WI38 (cell line): ENCODE results near the gene TRIM4.

Source experiments
- H3K4me3 ChIP-seq: 2 replicates; pipeline ENCODE4 v1.5.1; 2011; ENCODE audit warnings: low read depth, mild to moderate bottlenecking, control low read depth, low read length
- CTCF ChIP-seq: IDR thresholded peaks from 2 replicates; pipeline ENCODE4 v1.5.1; 2012; ENCODE audit warnings: low read depth, mild to moderate bottlenecking, control low read depth, low read length

TRIM4 gene

DNA sequence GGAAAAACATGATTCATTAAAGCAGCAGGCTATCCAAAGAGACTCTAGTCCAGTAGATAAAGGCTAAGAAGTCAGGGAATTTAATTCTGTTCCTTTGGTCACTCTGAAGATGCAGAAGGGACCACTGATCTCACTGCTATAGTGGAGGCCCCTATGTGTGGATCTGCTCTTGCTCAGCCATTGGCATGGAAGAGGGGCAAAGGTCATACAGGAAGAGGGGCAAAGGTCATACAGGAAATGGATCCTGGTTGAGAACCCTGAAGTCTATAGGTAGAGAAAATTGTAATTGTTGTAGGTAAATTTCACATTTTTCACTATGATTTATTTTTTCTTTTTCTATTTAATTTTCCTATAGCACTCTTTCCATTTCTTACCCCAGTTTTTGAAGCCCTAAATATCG lies 64.1 kb downstream of the TRIM4 start:
- H3K4me3 ChIP-seq = no peak overlapping the region
- no peak for TF ChIP-seq CTCF

DNA sequence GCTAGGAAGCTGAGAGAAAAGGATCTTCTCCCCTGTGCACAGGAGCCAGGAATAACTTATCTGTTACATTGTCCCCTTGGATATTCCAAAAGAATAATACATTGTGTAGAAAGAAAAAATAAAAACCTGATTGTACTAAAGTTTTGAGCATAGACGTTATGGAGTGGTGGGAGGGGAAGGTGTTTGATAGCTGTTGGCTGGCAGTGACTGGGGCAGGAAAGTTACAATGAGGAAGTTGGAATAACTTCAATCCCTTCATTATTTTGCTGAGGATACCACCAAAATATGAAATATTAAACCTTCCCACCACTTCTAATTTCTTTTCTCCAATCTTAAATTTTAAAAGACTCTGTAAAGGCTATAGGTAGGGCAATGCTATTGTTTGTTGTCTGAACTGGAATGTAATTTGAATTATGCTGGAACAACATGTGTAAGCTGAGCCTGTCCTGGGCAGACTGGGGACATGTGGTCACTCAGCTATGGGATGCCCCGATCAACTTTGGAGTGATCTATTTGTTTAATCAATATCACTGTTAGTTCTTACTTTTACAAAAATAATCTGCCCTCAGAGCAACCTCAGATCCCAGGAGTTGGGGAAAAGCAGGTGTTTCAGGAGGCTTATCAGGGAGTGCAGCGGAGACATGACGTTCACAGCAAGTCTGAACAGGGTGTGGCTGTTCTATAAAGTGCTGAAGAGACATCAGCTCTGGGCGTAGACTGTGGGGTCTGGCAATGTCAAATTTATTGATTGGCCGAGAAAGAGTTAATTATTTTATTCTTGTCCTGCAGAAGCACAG lies 70.7 kb downstream of the TRIM4 start:
- no peak for TF ChIP-seq CTCF
- H3K4me3 ChIP-seq = no peak overlapping the region

- no peak overlapping the region for H3K4me3 ChIP-seq
- TF ChIP-seq CTCF = no peak
These were observed 75.0 kb downstream of the TRIM4 start for GRCh38 chr7:99844328-99844727.

DNA sequence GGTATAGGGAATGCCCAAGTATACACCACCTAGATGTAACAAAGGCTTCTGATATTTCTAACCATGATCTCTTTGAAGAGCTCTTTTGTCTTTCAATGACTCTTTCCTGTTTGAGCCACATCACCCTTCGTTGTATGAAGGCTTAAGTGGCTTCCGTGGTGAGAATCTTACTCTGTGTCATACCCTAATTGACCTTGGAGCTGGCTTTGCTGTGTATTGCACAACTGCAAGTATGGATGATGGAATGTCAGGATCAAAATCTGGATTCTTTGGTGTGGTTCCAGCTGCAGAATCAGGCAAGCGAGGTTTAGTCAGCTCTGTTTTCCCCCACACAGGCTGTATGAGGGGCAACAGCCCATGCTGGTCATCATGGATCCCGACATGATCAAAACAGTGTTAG lies 75.5 kb downstream of the TRIM4 start:
- no peak for TF ChIP-seq CTCF
- H3K4me3 ChIP-seq = no peak overlapping the region

DNA sequence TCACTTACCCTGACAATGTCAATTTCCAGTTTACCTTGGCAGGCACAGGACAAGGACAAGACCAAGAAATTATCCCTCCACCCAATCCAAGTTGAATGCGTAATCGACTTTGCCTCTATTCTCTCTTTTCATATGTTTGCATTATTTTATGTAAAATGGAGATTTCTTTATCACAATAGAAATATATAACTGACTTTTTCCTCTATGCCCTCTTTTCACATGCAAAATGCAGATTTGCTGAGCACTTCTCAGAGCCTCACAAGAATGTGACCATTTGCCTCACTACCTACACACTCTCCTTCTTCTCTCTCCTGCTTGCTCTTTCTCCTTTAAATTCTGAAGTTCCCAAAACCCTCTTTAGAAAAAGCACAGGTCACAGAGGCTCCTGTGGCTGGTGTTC lies 76.4 kb downstream of the TRIM4 start:
- no peak overlapping the region for H3K4me3 ChIP-seq
- no peak for TF ChIP-seq CTCF
